ENCODE results near the gene AIFM3.

The AIFM3 gene

DNA sequence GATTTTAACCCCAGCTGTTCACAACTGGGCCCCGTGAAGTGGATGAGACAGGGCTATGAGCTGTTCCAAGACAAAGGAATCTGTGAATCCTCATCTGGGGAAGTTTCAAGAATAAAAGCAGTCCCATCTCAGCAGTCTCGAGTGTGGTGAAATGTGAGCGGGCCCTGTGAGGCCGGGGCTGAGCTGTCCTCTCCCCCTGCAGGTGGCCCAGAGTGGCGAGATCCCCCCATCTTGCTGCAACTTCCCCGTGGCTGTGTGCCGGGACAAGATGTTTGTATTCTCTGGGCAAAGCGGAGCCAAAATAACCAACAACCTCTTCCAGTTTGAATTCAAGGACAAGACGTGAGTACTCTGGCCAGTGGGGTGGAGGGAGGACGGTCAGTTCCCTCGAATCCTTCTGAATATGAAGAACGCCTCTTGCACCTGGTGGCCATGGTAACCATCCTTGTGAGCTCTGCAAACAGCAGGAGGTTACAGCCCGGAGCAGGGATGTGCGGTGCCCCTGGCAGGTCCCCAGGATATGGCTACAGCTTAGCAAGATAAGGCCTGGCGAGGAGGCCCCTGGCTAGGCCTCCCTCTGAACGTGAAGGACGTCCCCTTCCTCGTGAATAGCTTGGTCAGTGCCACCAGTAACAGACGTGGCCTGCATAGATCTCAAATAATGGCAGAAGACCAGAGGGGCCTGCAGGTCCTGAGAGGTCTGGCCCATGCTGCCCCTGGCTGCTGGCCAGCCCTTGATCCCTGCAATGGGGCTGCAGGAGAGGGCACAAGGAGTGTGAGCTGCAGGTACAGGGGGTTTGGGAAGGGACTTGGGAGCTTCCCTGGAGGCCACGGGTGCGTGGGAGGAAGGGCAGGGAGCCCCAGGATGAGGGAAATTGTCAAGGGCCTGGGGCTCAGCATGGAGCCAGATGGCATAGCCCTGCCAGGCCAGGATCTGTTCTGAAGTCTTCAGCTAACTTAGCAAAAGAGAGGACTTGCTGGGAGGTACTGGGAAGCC, 23.4 kb downstream of the AIFM3 start:
- DNase-seq (ENCODE audit: low read depth in 2 of 2), result no peak

GRCh38 chr22:20991252-20992055, 24.4 kb downstream of the AIFM3 start:
- DNase-seq (ENCODE audit: low read depth in 2 of 2), result no peak

DNA sequence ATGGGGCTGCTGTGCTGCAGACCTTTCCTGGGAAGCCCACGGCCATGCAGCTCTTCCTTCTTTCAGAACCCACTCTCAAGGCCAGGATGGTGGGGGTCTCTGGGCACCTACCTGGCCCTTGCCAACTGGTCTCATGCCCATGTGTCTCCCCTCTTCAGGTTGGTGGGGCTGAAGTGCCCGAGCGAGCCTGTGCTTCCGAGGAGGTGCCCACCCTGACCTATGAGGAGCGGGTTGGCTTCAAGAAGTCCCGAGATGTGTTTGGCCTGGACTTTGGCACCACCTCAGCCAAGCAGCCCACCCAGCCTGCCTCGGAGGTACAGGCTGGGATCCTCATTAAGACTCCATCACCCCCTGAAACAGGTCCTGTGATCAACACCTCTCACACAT, 25.0 kb downstream of the AIFM3 start:
- DNase-seq (ENCODE audit: low read depth in 2 of 2), result no peak

DNA sequence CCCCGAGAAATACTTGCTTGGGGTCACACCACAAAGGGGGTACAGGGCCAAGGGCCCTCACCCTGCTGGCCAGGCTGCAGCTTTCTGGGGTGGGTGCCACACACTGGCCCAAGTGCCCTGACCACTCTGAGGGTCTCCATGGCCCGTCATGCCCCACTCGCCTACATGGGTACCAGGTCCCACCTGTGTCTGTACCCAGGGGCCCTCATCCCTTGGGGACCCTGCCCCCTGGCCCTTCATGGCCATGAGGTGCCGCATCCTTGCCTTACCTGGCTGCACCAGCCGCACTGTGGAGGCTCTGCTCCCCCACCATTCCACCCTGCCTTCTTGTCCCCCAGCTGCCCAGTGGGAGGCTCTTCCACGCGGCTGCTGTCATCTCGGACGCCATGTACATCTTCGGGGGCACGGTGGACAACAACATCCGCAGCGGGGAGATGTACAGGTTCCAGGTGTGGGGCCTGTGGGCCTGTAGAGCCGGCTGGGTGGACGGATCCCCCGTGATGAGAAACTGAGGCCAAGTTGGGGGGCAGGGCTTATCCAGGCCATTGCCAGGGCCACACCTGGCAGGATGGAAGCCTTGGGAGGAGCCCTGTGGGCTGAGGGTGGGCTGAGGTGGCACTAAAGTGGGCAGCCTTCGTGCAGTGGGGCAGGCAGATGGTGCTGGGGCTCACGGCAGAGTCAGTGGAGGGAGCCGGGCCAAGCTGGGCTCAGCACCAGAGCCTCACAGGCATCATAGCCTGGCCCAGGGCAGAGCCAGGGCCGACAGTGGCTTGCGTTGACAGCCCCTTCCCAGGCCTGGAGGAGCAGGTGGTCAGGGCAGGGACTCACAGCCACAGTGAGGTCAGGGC, 25.6 kb downstream of the AIFM3 start:
- DNase-seq (ENCODE audit: low read depth in 2 of 2), result no peak

- DNase-seq (ENCODE audit: low read depth in 2 of 2), result no peak
These were observed 26.5 kb downstream of the AIFM3 start for GRCh38 chr22:20993304-20994127.

GRCh38 chr22:20994128-20994901, 27.3 kb downstream of the AIFM3 start:
- no peak for DNase-seq (ENCODE audit: low read depth in 2 of 2)

- DNase-seq (ENCODE audit: low read depth in 2 of 2), result no peak
These were observed 27.8 kb downstream of the AIFM3 start for GRCh38 chr22:20994902-20995241.

GRCh38 chr22:20995329-20996030, 28.4 kb downstream of the AIFM3 start:
- no peak for DNase-seq (ENCODE audit: low read depth in 2 of 2)

GRCh38 chr22:20996031-20996410, 29.0 kb downstream of the AIFM3 start:
- DNase-seq (ENCODE audit: low read depth in 2 of 2), result no peak

DNA sequence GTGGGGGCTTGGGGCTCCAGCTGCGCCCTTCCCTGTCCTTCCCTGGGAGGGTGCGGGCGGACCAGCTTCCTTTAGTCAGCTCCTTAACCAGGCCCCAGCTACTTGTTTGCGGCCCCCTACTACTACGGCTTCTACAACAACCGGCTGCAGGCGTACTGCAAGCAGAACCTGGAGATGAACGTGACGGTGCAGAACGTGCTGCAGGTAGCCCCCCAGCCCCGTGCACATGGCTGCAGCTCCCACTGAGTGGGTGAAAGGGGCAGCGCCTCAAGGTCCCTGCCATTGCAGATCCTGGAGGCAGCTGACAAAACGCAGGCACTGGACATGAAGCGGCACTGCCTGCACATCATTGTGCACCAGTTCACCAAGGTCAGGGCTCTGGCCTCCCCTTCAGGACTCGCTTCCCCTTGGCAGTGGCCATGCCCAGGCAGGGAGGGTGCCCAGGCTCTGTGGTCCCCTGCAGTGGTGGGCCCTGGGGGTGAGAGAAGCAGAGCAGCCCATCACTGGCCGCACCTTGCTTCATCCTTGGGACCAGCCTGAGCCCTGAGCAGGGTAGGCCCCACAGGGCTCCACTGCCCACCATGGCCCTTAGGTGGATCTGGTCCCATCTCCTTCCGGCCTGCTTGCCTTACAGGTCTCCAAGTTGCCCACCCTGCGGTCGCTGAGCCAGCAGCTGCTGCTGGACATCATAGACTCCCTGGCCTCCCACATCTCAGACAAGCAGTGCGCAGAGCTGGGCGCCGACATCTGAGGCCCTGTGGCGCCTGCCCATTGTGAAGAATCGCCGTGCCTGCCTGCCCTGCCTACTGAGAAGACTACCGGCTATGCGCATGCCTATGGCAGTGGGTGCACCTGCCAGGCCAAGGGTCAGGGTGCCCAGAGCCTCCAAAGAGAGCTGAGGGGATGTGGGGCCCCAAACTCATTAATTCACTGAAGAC, 29.8 kb downstream of the AIFM3 start:
- no peak for DNase-seq (ENCODE audit: low read depth in 2 of 2)

DNA sequence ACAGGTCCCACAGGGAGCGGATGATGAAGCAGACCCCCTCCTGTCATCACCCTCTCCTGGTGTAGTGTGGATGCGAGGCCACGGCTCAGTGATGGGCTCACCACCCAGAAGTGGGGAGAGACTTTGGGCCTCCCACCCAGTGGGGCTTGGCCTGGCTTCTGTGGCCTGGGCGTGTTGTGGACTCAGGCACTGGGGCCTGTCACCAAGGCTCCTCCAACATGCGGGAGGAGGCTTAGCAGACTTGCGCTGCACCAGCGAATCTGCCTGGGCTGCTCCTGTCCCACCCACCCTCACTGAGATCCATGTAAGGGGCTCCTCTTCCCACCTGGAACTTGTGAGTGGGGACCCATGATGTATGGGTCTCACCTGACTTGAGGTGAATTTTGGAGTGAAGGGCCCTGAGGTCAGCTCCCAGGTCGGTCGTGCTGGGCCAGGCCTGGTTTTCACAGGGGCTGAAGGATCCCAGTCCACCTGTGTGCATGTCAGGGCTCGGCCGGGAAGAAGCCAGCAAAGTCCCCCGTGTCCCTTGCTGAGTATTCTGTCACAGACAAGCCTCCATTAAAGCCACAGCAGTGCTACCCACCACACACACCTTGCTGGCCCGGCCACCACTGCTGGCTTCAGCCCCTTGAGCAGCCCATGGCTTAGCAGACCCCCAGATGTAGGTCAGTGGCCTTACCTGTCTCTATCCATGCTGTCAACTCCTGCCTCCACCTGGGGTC, 30.6 kb downstream of the AIFM3 start:
- no peak for DNase-seq (ENCODE audit: low read depth in 2 of 2)

DNA sequence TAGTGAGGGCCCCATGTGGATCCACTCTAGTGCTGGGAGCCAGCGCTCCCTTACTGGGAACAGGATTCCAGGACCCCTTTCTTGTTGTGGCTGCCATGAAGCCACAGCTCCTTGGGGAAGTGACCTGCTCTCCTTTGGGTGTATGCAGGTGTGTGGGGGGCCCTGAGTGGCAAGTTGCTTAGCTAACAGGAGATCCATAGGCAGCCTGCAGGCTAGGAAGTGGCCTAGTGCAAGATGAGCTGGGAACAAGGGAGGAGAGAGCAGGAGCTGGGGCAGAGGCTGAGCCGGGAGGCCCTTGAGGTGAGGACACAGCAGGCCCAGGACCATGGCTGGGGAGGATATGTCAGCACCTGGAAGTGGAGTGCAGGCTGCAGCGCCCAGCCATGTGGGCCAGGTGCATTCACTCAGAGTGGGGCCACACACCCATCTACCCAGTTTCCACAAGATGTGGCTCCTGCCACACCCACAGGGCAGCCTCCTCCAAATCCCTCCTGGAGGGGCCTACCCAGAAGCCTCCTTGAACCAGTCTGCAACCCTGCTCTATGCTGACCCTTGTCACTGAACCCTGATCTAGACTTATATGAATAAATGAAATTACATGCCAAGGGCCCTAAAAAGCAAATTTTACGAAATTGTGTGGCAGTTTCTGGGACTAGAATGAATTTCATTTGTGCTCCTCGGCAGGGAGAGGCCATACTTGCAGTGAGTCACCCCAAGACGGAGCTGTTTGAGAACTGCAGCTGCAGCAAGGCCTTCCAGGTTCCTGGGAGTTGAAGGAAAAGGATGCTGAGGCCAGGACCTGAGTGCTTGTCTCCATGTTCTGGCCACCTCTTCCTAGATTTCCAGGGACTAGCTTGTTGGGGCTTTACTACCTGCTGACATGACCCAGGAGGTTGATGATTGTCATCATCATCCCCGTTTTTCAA, 31.6 kb downstream of the AIFM3 start:
- DNase-seq (ENCODE audit: low read depth in 2 of 2), result no peak

DNA sequence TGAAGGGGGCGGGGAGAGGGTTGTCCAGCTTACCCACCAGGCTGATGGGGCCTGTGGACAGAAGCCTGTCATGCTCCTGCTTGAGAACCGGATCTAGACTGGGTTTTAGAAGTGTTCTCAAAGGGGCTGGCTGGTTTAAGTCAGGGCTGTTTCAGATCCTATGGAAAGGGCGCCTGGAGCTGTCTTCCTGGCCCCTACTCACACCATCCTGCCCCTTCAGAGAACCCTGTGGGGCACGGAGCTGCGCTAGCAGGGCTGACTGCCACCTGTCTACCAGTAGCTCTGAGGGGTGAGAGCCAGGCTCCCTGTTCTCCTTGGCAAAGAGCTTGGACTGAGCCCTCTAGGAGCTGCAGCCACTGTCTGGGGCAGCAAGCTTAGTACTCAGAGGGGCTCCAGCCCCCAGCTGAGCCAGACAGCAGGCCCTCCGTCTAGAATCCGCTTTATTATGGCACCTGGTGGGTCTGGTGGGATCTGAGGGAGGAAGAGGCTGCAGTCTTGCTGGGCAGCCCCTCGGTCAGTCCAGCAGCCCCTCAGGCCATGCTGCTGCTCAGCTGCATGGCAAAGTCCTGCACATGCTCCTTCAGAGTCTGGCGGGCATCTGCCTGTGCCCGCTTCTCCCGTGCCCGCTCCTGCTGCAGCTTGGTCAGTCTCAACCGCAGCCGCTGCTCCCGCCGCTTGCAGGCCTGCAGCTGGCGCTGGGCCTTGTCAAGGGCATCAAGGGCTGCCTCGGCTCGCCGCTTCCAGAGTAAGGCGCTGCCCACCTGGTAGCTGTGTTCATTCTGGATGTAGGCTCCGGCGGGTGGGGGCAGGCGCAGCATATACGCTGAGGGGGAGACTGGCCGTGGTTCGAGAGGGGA, 32.5 kb downstream of the AIFM3 start:
- no peak for DNase-seq (ENCODE audit: low read depth in 2 of 2)

DNA sequence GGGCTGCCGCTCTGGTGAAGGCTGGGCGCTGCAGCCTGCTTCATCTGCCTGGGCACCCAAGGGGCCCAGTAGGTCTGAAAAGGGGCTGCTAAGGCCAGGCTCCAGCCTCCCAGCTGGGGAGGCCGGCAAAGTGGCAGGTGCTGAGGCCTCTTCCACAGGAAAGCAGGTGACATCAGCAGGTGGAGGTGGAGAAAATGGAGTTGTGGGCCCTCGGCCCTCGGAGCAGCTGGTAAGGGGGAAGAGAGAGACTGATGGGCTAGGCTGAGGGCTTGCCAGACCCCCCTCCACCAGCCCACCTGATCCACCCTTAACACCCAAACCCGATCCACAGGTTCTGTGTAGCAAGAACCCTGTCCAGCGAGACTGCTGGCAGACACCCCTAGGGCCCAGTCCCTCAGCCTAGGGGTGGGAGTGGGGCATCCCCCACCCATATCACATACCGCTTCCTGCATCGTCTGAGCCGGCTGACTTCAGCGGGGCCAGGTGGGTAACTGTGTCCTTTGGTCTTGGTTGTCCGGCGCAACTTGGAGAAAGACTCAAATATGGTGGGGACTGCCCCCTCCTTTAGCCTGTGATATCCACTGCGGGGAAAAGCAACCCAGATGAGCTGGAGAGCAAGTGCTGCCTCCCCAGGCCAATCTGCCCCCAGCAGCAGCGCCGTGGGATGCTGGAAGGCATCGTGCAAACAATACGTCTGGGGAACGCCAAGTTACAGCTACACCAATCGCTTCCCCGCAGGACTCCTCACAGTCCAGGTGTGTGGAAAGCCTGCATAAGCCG, 33.3 kb downstream of the AIFM3 start:
- no peak for DNase-seq (ENCODE audit: low read depth in 2 of 2)

DNA sequence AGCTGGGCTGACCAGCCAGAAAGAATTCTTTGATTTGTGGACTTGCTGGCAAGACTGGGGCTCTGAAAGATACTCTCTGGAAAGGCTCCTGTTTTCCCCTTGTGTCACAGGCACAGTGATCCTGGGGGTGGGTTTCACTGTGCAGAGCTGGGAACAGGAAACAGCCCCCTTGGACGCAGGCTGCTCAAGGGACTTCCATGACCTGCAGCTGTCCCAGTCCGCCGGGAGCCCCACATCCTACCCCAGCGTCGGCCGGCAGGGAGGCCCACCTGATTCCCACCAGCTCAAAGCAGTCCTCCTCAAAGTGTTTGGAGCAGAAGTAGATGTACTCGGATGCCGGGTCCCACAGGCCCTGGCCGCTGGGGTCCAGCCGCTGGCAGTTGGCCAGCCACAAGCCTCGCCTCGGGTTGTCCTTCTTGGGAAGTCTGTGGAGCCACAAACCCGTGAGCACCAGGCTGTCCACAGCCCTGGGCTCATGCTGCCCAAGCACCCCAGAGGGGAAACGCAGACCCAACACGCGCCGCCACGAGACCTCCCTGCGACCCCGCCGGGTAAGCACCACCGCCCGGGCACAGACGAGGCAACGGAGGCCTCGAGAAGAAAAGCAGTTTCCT, 34.0 kb downstream of the AIFM3 start:
- DNase-seq (ENCODE audit: low read depth in 2 of 2), result no peak

Data from stimulated activated CD8-positive, alpha-beta memory T cell treated with anti-CD3 and anti-CD28 coated beads, Interleukin-7, amount 100 ng/mL, for 4 hours (primary cell).